ENCODE results near the gene COL5A1. TPM values are rescaled to one million over a fixed set of nuclear protein-coding genes. Genes with fewer than 3 reads are reported as not detected.

Gene COL5A1
- total RNA-seq, 2 donors from 2014 or later = 10.9 to 22.0 TPM

- H3K27me3 ChIP-seq = no peaks in the 10 kb centered on the region
- TF ChIP-seq, protein P1, sequence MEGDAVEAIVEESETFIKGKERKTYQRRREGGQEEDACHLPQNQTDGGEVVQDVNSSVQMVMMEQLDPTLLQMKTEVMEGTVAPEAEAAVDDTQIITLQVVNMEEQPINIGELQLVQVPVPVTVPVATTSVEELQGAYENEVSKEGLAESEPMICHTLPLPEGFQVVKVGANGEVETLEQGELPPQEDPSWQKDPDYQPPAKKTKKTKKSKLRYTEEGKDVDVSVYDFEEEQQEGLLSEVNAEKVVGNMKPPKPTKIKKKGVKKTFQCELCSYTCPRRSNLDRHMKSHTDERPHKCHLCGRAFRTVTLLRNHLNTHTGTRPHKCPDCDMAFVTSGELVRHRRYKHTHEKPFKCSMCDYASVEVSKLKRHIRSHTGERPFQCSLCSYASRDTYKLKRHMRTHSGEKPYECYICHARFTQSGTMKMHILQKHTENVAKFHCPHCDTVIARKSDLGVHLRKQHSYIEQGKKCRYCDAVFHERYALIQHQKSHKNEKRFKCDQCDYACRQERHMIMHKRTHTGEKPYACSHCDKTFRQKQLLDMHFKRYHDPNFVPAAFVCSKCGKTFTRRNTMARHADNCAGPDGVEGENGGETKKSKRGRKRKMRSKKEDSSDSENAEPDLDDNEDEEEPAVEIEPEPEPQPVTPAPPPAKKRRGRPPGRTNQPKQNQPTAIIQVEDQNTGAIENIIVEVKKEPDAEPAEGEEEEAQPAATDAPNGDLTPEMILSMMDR (IDR thresholded peaks at IDR 0.05) = no peak
- H3K36me3 ChIP-seq = no peaks in the 10 kb centered on the region
- no peaks in the 10 kb centered on the region for H3K9me3 ChIP-seq
- H3K27ac ChIP-seq = no peak overlapping the region
- H3K4me1 ChIP-seq = peaks cover 0 to 21% of the 10 kb centered on the region in 2 donors
- H3K4me3 ChIP-seq = no peak overlapping the region
- no peak for DNase-seq (ENCODE audit: low spot score)
Measured at GRCh38 chr9:134809826-134810225, 168.2 kb downstream of the COL5A1 start.

GRCh38 chr9:134811079-134811672 lies 169.6 kb downstream of the COL5A1 start:
- Histone ChIP-seq H3K27me3 (no peaks in the 10 kb centered on the region), H3K4me1 (peaks cover 0 to 21% of the 10 kb centered on the region in 2 donors), H3K36me3 (peaks cover 10% of the 10 kb centered on the region), H3K4me3 (no peak overlapping the region), H3K27ac (no peak overlapping the region), H3K9me3 (no peaks in the 10 kb centered on the region)
- DNase-seq (ENCODE audit: low spot score) = no peak
- TF ChIP-seq, protein P1 (IDR thresholded peaks at IDR 0.05) = no peak

DNA sequence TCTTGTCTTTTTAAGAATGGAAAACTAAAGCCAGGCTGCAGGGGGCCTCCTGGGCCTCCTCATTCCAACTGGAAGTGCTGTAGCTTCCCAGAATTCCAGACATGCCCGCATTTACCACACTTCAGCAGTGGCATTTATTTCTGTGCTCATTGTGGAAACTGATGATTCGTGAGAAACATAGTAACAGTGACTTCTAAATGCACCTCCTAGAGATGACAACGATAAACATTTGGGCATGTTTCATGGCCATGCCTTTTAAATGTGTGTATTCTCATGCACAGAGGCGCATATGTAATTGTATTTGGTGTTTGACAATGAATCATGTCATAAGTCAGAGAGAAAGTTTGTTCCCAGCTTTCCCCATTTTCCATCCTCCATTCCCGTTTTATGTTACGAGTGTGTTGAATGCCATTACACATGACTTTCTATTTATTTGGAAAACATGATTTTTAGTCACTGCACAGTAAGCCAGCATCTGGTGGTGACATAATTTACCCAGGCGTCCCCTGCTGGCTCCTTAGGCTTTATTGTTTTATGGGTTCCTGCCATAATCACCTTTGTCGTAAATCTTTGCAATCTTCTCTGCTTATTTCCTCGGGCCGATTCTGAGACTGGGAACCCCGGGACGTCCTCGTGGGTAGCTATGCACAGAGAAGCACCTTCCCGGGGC lies 170.2 kb downstream of the COL5A1 start:
- no peak for DNase-seq (ENCODE audit: low spot score)
- Histone ChIP-seq H3K4me3 (no peak overlapping the region), H3K27me3 (no peaks in the 10 kb centered on the region), H3K4me1 (peaks cover 0 to 18% of the 10 kb centered on the region in 2 donors), H3K27ac (no peak overlapping the region), H3K36me3 (peaks cover 16% of the 10 kb centered on the region), H3K9me3 (no peaks in the 10 kb centered on the region)
- TF ChIP-seq, protein P1 (IDR thresholded peaks at IDR 0.05) = no peak

GRCh38 chr9:134812343-134812673 lies 170.7 kb downstream of the COL5A1 start:
- Histone ChIP-seq H3K9me3 (no peaks in the 10 kb centered on the region), H3K27ac (no peak overlapping the region), H3K36me3 (peaks cover 16% of the 10 kb centered on the region), H3K4me3 (no peak overlapping the region), H3K4me1 (peaks cover 0 to 13% of the 10 kb centered on the region in 2 donors), H3K27me3 (no peaks in the 10 kb centered on the region)
- no peak for DNase-seq (ENCODE audit: low spot score)
- TF ChIP-seq, protein P1 (IDR thresholded peaks at IDR 0.05) = no peak

DNA sequence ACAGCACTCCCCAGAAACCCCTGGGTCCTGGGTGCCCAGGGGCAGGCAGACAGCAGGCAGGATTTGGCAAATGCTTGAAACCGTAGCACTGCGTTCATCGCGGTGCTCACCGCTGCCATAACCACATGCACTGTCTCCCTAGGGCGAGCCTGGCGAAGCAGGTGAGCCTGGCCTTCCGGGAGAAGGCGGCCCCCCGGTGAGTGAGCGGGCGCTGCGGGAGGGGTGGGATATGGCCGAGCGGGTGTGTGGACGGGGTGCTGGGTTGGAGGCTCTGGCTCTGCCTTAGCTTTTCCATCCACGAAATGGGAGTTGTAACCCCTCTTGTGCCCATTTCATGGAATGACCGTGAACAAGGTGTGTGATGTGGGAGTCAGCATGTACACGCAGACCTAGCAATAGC lies 172.2 kb downstream of the COL5A1 start:
- H3K27me3 ChIP-seq = no peaks in the 10 kb centered on the region
- H3K9me3 ChIP-seq = no peaks in the 10 kb centered on the region
- H3K4me3 ChIP-seq = no peak overlapping the region
- TF ChIP-seq, protein P1 (IDR thresholded peaks at IDR 0.05) = no peak
- no peak for DNase-seq (ENCODE audit: low spot score)
- no peak overlapping the region for H3K27ac ChIP-seq
- H3K36me3 ChIP-seq = peaks cover 19% of the 10 kb centered on the region
- H3K4me1 ChIP-seq = no peaks in the 10 kb centered on the region

All from right atrium auricular region (tissue), 2 donors.